NK-92 (cell line): Measurements from ENCODE around the gene CDC45.
"Not testable (repeated sequence)": the region's sequence is repeated elsewhere in the genome, so short reads cannot be mapped to it uniquely, and the experiment has no call there.

Source experiments
- DNase-seq: peaks from one replicate; lab custom pipeline; 2025; ENCODE audit not compliant: unreplicated experiment; lab: John Stamatoyannopoulos, UW

Gene CDC45, protein sequence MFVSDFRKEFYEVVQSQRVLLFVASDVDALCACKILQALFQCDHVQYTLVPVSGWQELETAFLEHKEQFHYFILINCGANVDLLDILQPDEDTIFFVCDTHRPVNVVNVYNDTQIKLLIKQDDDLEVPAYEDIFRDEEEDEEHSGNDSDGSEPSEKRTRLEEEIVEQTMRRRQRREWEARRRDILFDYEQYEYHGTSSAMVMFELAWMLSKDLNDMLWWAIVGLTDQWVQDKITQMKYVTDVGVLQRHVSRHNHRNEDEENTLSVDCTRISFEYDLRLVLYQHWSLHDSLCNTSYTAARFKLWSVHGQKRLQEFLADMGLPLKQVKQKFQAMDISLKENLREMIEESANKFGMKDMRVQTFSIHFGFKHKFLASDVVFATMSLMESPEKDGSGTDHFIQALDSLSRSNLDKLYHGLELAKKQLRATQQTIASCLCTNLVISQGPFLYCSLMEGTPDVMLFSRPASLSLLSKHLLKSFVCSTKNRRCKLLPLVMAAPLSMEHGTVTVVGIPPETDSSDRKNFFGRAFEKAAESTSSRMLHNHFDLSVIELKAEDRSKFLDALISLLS

DNA sequence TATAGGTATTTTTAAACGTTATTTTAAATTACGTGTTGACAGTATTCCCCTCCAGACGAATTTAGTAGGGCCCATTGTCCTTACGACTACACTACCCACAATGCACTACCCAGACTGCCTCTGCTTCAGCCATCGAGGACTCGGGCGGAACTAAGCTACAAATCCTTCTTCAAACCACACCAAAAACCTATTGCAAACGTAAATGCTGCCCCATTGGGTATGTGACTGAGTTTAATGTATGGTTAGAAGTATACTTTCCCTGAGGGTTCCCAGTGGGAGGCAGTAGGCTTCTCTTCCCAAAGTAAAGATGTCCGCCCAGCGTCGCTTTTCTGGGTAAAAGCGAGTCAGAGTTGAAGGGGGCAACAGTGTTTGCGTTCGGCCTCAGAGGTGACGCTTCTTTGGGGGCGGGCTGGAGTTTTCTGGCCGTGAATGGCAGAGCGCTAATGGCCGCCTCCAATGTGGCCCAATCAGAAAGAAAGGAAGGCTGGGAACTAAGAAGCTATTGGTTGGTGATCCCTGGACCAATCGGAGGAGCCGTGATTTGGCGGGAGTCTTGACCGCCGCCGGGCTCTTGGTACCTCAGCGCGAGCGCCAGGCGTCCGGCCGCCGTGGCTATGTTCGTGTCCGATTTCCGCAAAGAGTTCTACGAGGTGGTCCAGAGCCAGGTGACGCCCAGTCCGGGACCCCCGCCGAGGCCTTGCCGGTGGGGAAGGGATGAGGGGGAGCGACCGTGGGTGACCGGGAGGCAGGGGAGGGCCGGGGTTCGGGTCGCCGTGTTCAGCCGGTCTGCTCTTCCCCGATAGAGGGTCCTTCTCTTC lies at the start of gene CDC45:
TSS of gene CDC45 (plus strand) at position 566 of the 818 bp plus-strand sequence. CDS start at position 615, 49 bp downstream.
- DNase-seq, result peak; percentile 52

DNA sequence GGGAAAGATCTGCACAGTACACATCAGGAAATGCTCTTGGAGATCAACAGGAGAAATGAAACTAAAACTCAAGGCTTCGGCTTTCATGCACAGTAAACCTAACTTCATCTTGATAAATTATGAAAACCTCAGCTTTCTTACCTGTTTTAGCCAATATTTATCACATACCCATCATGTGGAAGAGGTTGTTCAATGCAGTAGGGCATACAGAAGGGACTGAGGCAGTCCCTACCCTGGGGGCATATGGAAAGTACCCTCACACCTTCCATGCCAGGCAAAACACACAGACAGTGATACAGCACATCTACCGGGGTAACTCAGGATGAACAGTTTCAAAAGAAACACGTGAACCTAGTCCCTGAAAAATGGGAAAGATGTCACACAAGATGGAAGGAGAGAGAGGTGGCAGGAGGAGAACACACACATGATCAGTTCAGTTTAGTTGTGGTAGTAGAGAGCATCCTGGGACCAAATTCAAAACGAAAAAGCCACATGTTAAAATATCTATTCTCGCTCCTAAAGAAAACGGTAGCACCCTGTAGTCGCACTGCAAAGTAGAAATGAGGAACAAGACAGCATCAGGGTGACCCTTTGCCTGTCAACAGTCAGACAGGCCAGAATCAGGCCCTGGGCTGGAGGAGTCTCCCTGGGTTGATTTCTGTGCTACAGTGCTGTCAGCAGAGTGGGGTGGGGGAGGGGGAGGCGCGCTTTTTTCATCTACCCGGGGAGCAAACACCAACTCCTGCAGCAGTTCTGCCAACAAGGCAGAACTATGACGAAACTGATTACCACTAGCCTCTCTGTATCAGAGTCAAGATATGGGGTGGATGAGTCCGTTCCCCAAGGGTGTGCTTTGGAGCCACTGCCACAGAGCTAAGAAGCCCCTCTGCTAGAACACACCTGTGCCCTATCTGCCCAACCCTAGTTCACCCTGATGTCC lies 49.5 kb upstream of the CDC45 start:
- DNase-seq, result no peak

DNA sequence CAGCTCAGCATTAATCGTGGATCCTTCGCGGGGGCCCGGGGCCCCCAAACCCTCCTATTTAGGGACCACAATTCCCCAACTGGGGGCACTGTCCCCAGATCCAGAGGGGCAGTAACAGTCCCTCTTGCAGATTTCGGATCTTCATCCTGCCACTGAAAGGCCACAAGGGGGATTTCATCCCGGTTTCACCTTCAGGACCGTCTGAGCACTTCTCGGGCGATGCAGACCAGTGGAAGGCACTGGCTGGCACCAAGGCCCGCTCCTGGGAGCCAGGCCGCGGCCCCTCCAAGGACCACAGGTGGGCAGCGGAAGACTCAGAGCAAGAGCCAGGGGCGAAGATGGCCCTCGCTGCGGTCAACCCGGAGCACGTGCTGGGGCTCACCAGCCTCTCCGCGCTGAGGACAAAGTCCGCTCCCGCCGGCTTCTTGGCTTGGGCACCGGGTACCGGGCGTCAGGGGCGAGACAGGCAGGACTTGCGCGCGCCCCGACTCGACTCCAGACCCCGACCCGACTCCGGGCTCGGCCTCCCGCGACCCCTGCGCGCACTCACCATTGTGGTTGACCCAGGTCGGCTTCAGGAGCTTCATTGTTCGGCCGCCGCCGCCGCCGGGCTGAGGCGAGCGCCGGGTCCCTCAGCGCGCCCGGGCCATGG lies 48.7 kb upstream of the CDC45 start:
- DNase-seq, result no peak

DNA sequence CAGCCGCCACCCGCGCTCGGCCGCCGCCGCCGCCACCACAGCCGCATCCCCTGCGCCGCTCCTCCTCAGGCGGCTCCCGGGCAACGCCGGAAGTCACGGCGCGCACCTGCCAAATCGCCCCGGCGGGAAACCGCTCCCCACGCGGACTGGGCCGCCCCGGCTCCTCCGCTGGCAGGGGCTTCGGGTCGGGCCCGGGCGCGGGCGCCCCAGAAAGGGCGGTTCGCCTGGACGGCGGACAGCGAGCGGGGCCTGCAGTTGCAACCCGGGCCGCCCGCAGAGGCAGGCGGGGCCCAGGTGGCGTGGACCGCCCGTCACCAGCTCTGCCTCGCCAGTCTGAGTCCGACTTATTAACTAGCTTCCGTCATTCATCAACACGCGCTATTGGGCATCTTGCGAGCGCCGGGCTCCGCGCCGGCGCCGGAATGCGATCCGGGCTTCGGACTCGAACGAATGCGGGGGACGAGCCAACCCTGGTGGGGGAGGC lies 48.0 kb upstream of the CDC45 start, which contains the start of gene HIRA:
TSS of gene HIRA (minus strand) at position 85 of the 484 bp plus-strand sequence. CDS start 257 bp downstream, outside the sequence.
- no peak for DNase-seq

DNA sequence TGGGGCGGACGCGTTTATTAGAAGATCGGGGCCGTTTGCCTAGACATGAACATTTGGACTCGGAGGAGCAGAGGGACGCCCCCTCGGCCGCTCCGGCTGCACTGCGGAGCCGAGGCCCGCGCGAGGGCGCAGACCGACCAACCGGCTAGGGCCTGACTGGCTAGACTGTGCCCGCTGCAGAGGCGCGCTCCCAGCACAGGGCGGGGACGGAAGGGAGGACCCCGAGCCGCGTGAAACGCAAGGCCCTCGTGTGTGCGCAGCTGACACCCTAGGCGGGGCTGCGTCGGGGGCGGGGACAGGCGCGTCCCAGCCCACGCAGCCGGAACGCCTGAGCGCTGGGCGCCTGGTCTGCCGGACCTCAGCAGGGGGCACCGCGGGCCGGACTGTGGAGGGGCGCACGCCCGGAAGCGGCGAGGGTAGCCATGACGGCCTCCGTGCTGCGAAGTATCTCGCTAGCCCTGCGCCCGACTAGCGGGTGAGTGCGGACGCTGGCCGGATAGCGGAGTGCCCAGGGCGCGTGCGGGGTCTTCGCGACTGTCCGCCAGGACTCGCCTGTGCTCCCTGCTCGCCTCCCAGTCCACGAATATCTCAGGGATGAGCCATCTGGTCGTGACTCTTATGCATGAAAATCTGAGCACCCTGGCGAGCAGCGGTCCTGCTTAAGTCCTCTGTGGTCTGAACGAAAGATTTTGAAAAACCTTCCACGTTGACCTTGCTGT lies 47.4 kb upstream of the CDC45 start, which contains the start of gene MRPL40:
TSS of gene MRPL40 (plus strand) at position 413 of the 719 bp plus-strand sequence. CDS start at position 423, 10 bp downstream.
- DNase-seq, result no peak

DNA sequence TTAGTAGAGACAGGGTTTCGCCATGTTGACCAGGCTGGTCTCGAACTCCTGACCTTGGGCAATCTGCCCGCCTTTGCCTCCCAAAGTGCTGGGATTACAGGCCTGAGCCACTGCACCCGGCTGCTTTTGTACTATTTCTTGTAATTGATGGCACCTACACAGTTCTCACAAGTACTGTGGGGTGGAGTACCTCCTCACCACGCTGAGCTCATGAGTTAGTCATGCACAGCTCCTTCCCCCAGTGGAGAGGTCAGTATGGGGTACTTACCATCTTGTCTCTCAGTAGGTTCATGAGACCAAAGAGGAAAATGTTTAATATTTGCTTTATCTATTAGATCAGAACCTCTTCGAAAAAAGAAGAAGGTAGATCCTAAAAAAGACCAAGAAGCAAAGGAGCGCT lies 45.3 kb upstream of the CDC45 start:
- no peak for DNase-seq

DNA sequence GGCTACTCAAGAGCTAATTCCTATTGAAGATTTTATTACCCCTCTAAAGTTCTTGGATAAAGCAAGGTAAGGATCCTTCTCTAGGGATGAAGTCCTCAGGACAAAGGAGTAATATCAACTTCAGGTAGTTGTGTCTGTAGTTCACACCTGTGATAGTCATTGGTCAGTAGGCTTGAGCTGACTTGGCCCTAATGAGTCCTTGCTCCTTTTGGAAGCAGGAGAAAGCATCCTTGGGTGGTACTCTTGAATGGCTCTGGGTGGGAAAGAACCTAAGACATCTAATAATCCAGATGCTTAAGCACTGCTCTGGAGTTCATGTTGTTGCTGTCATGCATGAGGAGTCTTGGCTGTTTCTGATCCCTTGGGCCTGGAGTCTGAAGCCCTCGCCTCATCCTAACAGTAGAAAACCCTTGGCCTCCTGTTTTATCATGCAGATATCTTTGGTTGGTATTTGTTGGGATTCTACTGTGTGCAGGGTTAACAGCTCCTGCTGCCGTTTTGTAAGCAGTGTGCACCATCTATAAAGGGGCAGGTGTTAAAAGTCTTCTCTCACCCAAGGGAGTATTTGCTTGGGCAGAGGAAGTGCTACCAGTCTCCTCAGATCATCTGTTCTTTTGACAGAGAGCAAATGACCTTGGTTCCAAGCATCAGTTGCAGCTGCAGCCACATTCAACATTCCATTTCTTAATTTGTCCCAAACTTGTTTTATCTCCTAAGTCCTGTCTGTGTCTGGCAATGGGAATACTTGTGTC lies 44.7 kb upstream of the CDC45 start:
- DNase-seq, result no peak

DNA sequence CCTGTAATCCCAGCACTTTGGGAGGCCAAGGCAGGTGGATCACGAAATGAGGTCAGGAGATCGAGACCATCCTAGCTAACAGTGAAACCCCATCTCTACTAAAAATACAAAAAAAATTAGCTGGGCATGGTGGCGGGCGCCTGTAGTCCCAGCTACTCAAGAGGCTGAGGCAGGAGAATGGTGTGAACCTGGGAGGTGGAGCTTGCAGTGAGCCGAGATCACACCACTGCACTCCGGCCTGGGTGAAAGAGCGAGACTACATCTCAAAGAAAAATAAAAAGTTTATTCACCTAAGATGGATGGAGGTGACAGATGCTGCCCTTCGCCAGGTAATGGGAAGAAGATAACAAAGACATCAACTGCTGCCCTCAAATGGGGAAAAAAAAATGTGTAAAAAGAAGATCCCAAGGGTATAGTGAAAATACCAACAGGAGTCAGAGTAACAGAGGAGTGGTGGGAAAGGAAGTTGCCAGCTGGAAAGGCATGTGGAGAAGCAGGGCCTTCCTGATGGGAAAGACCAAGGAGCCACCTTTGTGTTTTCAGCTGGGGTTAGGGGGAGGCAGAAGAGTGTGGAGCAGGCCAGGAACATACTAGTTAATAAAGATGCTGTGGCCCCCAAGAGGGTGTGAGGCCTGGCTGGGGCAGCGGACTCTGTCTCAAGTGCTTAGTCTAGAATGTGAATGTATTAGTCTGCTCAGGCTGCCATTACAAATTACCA lies 43.1 kb upstream of the CDC45 start:
- DNase-seq, result not testable (repeated sequence)

DNA sequence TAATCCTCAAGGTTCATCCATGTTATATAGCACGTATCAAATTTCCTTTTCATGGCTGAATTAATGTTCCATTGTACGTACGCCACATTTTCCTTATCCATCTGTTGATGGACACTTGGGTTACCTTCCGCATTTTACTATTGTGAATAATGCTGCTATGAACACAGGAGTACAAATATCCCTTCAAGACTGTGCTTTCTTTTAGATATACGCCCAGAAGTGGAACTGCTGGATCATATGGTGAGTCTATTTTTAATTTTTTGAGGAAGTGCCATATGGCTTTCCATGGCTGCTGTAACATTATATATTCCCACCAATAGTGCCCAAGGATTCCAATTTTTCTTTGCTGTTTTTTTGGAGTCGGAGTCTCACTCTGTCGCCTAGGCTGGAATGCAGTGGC lies 41.4 kb upstream of the CDC45 start:
- no peak for DNase-seq

DNA sequence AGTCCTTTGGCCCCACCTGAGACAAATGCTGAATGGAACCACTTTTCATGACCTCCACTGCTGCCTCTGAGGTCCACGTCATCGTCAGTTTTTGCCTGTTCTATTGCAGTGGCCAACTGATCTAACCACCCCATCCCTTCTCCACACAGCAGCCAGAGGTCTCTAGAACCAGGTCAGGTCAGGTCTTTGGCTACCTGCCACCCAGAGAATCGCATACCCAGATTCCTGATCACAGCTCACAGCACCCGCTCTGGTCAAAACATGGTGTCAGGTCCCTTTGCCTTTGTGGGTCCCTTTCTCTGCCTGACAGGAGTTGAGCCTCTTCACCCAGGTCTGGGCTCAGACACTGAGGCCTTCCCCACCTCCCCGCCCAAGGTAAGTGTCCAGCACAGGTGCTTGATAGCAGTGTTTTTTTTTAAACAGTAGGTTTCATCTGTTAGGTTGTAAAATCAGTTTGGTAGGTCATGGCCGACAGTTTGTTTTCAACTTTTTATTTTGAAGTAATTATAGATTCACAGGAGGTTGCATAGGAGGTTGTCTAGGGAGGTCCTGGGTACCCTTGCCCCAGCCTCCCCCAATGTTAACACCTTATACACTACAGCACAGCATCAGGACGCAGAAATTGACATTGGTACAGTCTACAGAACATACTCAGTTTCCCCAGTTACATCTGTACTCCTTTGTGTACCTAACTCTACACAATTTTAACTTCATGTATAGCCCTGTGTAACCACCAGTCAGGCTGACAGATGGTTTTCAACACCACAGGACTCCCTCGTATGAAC lies 39.1 kb upstream of the CDC45 start:
- no peak for DNase-seq

DNA sequence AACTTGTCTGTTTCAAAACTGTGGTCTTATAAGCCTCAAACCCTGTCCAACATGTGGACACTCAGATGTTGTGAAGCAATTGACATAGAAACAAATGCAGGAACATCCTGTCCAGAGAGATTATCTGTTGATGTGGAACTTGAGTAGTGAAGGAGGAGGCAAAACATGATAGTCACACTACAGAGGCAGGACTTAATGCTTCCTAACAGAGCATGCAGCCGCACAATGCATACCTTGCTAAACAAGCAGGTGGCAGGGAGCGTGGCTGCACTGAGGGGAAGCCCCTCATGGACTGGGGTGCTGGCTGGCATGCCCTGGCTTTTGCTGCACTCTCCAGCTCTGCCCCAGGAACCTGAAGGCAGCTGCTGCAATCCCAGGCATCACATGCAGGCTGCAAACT lies 37.6 kb upstream of the CDC45 start:
- no peak for DNase-seq

DNA sequence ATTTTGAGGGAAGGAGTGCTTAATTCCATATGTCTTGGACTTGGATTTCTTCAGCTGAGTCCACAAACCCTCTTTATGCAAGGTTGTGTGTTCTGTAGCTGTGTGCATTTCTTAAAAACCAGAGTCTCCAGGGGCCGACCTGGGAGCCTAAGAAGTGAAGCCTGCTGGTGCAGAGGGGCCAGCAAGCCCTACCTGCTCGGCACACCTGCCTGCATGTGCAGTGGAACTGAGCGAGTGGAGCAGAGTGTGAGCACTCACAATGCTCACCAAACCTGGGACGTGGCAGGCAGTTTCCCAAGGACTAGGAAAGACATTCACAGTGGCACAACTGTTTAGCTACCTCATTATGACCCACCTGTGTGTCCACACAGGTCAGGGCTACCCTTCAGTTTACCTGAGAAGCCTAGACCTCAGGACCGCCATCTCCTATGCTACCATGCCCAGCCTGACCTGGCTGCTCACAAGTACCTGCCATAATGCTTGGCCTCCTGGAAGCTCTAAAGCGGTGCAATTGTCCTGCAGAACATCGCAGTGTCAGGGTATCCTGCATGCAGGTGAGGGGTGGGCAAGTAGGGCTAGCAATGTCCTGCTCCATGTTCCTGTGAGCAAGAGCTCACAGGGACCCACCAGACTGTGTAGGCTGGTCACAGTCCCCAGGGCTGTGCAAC lies 36.0 kb upstream of the CDC45 start:
- DNase-seq, result no peak

DNA sequence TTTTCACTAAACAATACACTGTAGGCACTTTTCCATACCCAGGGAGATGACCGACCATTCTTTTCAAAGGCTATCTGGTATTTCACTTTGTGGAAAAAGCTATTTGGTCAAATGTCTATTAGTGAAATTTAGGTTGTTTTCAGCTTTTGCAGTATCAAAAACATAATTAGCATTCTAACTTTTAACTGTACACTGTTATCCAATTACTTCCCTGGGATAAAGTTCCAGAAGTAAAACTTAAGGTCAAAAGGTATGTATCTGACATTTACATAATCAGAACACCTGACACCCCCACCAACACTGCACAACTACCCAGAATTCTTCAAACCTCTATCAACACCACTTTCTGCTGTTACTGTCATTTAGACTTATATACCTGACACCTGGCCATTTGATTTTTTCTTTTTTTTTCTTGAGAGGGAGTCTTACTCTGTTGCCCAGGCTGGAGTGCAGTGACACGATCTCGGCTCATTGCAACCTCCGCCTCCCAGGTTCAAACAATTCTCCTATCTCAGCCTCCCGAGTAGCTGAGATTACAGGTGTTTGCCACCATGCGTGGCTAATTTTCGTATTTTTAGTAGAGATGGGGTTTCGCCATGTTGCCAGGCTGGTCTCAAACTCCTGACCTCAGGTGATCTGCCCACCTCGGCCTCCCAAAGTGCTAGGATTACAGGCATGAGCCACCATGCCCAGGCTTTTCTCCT lies 34.3 kb upstream of the CDC45 start:
- DNase-seq, result not testable (repeated sequence)

DNA sequence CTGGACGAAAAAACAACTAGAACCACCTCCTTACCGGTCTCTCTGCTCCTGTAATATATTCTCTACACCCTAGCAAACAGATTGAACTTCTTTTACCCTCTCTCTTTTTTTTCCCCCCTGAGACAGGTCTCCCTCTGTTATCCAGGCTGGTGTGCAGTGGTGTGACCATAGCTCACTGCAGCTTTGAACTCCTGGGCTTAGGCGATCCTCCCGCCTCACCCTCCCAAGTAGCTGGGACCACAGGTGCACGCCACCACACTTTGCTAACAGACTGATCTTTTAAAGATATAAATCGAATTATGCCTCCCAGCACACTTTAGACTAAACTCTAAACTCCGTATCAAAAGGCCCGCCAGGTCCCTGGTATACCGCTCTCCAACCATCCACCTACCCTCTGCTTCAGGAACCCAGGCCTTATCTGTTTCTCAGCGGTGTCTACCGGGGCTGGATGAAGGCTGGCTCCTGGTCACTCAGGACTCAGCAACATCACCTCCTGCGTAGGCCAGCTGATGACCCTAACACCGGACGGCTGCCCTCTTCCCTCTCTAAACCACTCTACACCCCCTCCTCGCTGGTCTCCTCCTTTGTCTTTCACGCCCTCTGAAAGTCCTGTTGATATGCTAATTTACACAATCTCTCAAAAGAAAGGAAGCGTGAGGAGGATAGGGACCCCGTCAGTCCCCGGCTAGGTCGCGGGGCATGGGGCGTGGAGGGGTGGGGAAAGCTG lies 33.0 kb upstream of the CDC45 start:
- DNase-seq, result no peak
